ENCODE results near the gene GAN. TPM values are rescaled to one million over a fixed set of nuclear protein-coding genes. Genes with fewer than 3 reads are reported as not detected.

GAN gene
- total and polyA plus RNA-seq, 9 of the 15 experiments (the other 6 are each of a cell fraction or from before 2014, with no cell fraction given), result 0.83 to 15.1 (median 5.2) TPM

DNA sequence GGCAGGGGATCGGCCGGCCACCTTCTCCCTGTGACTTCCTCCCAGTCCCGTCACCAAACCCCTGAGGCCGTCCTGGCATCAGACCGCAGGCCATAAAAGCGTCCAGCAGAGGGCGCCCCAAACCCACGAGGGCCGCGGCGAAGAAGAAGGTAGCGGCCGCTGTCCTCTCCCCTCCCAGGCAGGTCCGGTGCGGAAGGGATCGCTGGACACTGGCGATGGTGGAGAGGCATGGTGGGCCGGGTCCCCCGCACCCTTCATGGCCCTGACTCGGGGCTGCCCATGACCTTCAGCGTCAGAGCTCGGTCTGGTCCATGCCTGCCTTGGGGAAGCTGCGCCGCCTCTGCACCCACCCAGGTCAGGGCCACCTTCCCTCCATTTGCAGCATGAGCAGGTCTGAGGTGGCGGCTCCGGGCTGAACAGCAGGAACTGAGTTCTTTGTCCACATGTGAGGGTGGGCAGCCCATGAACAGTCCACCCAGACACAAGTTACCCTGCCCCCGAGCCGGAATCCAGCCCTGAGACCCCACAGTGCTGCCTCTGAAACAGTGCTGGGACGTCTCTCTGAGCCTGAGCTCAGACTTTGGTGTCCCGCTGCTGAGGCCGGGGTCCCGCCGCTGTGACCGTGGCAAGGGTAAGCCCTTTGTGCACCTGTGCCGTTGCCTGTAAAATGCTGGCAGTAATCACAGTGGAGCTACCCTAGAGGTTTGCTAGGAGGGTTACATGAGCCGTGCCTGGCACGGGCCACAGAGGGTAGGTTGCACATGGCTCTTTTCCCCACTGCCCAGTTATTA, 89.0 kb downstream of the GAN start (continued):
- TF ChIP-seq, protein P1, sequence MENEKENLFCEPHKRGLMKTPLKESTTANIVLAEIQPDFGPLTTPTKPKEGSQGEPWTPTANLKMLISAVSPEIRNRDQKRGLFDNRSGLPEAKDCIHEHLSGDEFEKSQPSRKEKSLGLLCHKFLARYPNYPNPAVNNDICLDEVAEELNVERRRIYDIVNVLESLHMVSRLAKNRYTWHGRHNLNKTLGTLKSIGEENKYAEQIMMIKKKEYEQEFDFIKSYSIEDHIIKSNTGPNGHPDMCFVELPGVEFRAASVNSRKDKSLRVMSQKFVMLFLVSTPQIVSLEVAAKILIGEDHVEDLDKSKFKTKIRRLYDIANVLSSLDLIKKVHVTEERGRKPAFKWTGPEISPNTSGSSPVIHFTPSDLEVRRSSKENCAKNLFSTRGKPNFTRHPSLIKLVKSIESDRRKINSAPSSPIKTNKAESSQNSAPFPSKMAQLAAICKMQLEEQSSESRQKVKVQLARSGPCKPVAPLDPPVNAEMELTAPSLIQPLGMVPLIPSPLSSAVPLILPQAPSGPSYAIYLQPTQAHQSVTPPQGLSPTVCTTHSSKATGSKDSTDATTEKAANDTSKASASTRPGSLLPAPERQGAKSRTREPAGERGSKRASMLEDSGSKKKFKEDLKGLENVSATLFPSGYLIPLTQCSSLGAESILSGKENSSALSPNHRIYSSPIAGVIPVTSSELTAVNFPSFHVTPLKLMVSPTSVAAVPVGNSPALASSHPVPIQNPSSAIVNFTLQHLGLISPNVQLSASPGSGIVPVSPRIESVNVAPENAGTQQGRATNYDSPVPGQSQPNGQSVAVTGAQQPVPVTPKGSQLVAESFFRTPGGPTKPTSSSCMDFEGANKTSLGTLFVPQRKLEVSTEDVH (IDR thresholded peaks at IDR 0.05; ENCODE audit: low read depth, partially characterized antibody), result no peak
- no peak for TF ChIP-seq SMAD2 (IDR thresholded peaks at IDR 0.05; ENCODE audit: low read depth, low read length)
- no peak for TF ChIP-seq DDX20 (tag; IDR thresholded peaks at IDR 0.05; ENCODE audit: low read depth)
- peak; percentile 81 for TF ChIP-seq ZNF263 (CRISPR knock-in tag; IDR thresholded peaks at IDR 0.05; ENCODE audit: borderline replicate concordance)
- no peak for TF ChIP-seq SAP30 (IDR thresholded peaks at IDR 0.05; ENCODE audit: borderline replicate concordance, insufficient read depth, low read depth, low read length, poor library complexity, severe bottlenecking)
- TF ChIP-seq NFIX (CRISPR knock-in tag; IDR thresholded peaks at IDR 0.05; ENCODE audit: low read depth), result no peak
- TF ChIP-seq, protein P2, sequence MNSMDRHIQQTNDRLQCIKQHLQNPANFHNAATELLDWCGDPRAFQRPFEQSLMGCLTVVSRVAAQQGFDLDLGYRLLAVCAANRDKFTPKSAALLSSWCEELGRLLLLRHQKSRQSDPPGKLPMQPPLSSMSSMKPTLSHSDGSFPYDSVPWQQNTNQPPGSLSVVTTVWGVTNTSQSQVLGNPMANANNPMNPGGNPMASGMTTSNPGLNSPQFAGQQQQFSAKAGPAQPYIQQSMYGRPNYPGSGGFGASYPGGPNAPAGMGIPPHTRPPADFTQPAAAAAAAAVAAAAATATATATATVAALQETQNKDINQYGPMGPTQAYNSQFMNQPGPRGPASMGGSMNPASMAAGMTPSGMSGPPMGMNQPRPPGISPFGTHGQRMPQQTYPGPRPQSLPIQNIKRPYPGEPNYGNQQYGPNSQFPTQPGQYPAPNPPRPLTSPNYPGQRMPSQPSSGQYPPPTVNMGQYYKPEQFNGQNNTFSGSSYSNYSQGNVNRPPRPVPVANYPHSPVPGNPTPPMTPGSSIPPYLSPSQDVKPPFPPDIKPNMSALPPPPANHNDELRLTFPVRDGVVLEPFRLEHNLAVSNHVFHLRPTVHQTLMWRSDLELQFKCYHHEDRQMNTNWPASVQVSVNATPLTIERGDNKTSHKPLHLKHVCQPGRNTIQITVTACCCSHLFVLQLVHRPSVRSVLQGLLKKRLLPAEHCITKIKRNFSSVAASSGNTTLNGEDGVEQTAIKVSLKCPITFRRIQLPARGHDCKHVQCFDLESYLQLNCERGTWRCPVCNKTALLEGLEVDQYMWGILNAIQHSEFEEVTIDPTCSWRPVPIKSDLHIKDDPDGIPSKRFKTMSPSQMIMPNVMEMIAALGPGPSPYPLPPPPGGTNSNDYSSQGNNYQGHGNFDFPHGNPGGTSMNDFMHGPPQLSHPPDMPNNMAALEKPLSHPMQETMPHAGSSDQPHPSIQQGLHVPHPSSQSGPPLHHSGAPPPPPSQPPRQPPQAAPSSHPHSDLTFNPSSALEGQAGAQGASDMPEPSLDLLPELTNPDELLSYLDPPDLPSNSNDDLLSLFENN (IDR thresholded peaks at IDR 0.05; ENCODE audit: low read depth in 2 of 2, low read length in 2 of 2), result no peak
- no peak for TF ChIP-seq POLR2H (tag; IDR thresholded peaks at IDR 0.05; ENCODE audit: low read depth)
- TF ChIP-seq, protein P3, sequence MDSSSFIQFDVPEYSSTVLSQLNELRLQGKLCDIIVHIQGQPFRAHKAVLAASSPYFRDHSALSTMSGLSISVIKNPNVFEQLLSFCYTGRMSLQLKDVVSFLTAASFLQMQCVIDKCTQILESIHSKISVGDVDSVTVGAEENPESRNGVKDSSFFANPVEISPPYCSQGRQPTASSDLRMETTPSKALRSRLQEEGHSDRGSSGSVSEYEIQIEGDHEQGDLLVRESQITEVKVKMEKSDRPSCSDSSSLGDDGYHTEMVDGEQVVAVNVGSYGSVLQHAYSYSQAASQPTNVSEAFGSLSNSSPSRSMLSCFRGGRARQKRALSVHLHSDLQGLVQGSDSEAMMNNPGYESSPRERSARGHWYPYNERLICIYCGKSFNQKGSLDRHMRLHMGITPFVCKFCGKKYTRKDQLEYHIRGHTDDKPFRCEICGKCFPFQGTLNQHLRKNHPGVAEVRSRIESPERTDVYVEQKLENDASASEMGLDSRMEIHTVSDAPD (CRISPR knock-in tag; IDR thresholded peaks at IDR 0.05), result no peak
- TF ChIP-seq PTTG1 (tag; IDR thresholded peaks at IDR 0.05; ENCODE audit: low read depth), result no peak
- TF ChIP-seq FOXK2 (conservative IDR thresholded peaks at IDR 0.05 in 1 of 2, IDR thresholded peaks at IDR 0.05 in 1 of 2; ENCODE audit: low read depth in 2 of 2), result no peak
- TF ChIP-seq RBM39 (optimal IDR thresholded peaks at IDR 0.05; ENCODE audit: low read depth, low read length), result no peak
- TF ChIP-seq, protein P4, sequence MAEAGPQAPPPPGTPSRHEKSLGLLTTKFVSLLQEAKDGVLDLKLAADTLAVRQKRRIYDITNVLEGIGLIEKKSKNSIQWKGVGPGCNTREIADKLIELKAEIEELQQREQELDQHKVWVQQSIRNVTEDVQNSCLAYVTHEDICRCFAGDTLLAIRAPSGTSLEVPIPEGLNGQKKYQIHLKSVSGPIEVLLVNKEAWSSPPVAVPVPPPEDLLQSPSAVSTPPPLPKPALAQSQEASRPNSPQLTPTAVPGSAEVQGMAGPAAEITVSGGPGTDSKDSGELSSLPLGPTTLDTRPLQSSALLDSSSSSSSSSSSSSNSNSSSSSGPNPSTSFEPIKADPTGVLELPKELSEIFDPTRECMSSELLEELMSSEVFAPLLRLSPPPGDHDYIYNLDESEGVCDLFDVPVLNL (CRISPR knock-in tag; IDR thresholded peaks at IDR 0.05; ENCODE audit: low read depth), result no peak; the same call in 1 of the 2 replicates
- no peak for TF ChIP-seq ZNF436 (CRISPR knock-in tag; IDR thresholded peaks at IDR 0.05)
